HEK293 (cell line): ENCODE results near the gene PITPNM1.

Experiments used
- CTCF ChIP-seq: fragments of 450-650 bp; formaldehyde crosslinking; IDR thresholded peaks from 2 replicates; pipeline ENCODE4 v1.5.1; 2016; ENCODE audit warnings: missing biosample characterization, missing genetic modification characterization
- EGR2 ChIP-seq: fragments of 450-650 bp; formaldehyde crosslinking; IDR thresholded peaks from 2 replicates; pipeline ENCODE4 v1.5.1; 2016; ENCODE audit warnings: low read depth, missing biosample characterization, missing genetic modification characterization
- KLF1 ChIP-seq: fragments of 450-650 bp; formaldehyde crosslinking; IDR thresholded peaks from 2 replicates; pipeline ENCODE4 v1.5.1; 2016; ENCODE audit warnings: missing biosample characterization, missing genetic modification characterization
- MYNN ChIP-seq: fragments of 450-650 bp; formaldehyde crosslinking; IDR thresholded peaks from 2 replicates; pipeline ENCODE4 v1.5.1; 2016; ENCODE audit warnings: missing biosample characterization, missing genetic modification characterization, borderline replicate concordance
- PRDM1 ChIP-seq: fragments of 450-650 bp; formaldehyde crosslinking; IDR thresholded peaks from 2 replicates; pipeline ENCODE4; 2016; ENCODE audit warnings: missing biosample characterization, missing genetic modification characterization
- SP2 ChIP-seq: fragments of 450-650 bp; formaldehyde crosslinking; IDR thresholded peaks from 2 replicates; pipeline ENCODE4 v1.5.1; 2016; ENCODE audit warnings: missing biosample characterization, missing genetic modification characterization
- TSHZ1 ChIP-seq: fragments of 450-650 bp; formaldehyde crosslinking; IDR thresholded peaks from 2 replicates; pipeline ENCODE4 v1.5.1; 2016; ENCODE audit warnings: missing biosample characterization, missing genetic modification characterization, borderline replicate concordance
- WT1 ChIP-seq: fragments of 450-650 bp; formaldehyde crosslinking; IDR thresholded peaks from 2 replicates; pipeline ENCODE4 v1.5.1; 2016; ENCODE audit warnings: missing biosample characterization, missing genetic modification characterization
- ZFHX2 ChIP-seq: fragments of 450-650 bp; formaldehyde crosslinking; conservative IDR thresholded peaks from 2 replicates; pipeline ENCODE4 v1.5.1; 2016; ENCODE audit warnings: missing biosample characterization, missing genetic modification characterization
- ZNF10 ChIP-seq: fragments of 450-650 bp; formaldehyde crosslinking; IDR thresholded peaks from 2 replicates; pipeline ENCODE4 v1.5.1; 2017; ENCODE audit warnings: missing biosample characterization, missing genetic modification characterization
- ZNF121 ChIP-seq: fragments of 450-650 bp; formaldehyde crosslinking; IDR thresholded peaks from 2 replicates; pipeline ENCODE4 v1.5.1; 2016; ENCODE audit warnings: missing biosample characterization, missing genetic modification characterization
- ZNF202 ChIP-seq: fragments of 450-650 bp; formaldehyde crosslinking; IDR thresholded peaks from 2 replicates; pipeline ENCODE4 v1.5.1; 2016; ENCODE audit warnings: missing biosample characterization, missing genetic modification characterization, borderline replicate concordance
- ZNF280C ChIP-seq: fragments of 450-650 bp; formaldehyde crosslinking; IDR thresholded peaks from 2 replicates; pipeline ENCODE4 v1.5.1; 2016; ENCODE audit warnings: missing biosample characterization, missing genetic modification characterization
- ZNF280D ChIP-seq: fragments of 450-650 bp; formaldehyde crosslinking; IDR thresholded peaks from 2 replicates; pipeline ENCODE4 v1.5.1; 2016; ENCODE audit warnings: missing biosample characterization, missing genetic modification characterization
- ZNF311 ChIP-seq: fragments of 450-650 bp; formaldehyde crosslinking; IDR thresholded peaks from 2 replicates; pipeline ENCODE4 v1.5.1; 2017; ENCODE audit warnings: missing biosample characterization, missing genetic modification characterization, borderline replicate concordance
- ZNF324 ChIP-seq: fragments of 450-650 bp; formaldehyde crosslinking; IDR thresholded peaks from 2 replicates; pipeline ENCODE4 v1.5.1; 2016; ENCODE audit warnings: missing biosample characterization, missing genetic modification characterization
- ZNF48 ChIP-seq: fragments of 450-650 bp; formaldehyde crosslinking; IDR thresholded peaks from 2 replicates; pipeline ENCODE4 v1.5.1; 2016; ENCODE audit warnings: missing biosample characterization, missing genetic modification characterization
- ZNF529 ChIP-seq: fragments of 450-650 bp; formaldehyde crosslinking; IDR thresholded peaks from 2 replicates; pipeline ENCODE4 v1.5.1; 2017; ENCODE audit warnings: missing genetic modification characterization, missing biosample characterization; ENCODE audit not compliant: insufficient replicate concordance
- ZNF558 ChIP-seq: fragments of 450-650 bp; formaldehyde crosslinking; IDR thresholded peaks from 2 replicates; pipeline ENCODE4 v1.5.1; 2016; ENCODE audit warnings: missing biosample characterization, missing genetic modification characterization
- ZNF626 ChIP-seq: fragments of 450-650 bp; sonication (Bioruptor Pico); formaldehyde crosslinking; IDR thresholded peaks from 2 replicates; pipeline ENCODE4 v1.5.1; 2018; ENCODE audit warnings: missing biosample characterization, missing genetic modification characterization, inconsistent platforms
- ZNF629 ChIP-seq: fragments of 450-650 bp; formaldehyde crosslinking; IDR thresholded peaks from 2 replicates; pipeline ENCODE4 v1.5.1; 2017; ENCODE audit warnings: missing biosample characterization, missing genetic modification characterization
- ZNF785 ChIP-seq: fragments of 450-650 bp; formaldehyde crosslinking; IDR thresholded peaks from 2 replicates; pipeline ENCODE4 v1.5.1; 2016; ENCODE audit warnings: missing biosample characterization, missing genetic modification characterization
- TF ChIP-seq, protein P1 (sequence below): fragments of 450-650 bp; formaldehyde crosslinking; IDR thresholded peaks from 2 replicates; pipeline ENCODE4 v1.5.1; 2016; ENCODE audit warnings: missing biosample characterization, missing genetic modification characterization
- TF ChIP-seq, protein P2 (sequence below): fragments of 450-650 bp; formaldehyde crosslinking; IDR thresholded peaks from 2 replicates; pipeline ENCODE4 v1.5.1; 2017; ENCODE audit warnings: missing biosample characterization, missing genetic modification characterization
- TF ChIP-seq, protein P3 (sequence below): fragments of 450-650 bp; formaldehyde crosslinking; IDR thresholded peaks from 2 replicates; pipeline ENCODE4 v1.5.1; 2016; ENCODE audit warnings: missing biosample characterization, missing genetic modification characterization

PITPNM1 gene

GRCh38 chr11:67500484-67500821 lies 4.7 kb downstream of the PITPNM1 start (continued):
- TF ChIP-seq SP2 (tag by site-specific recombination) (0 out of 2 replicates have a peak, but pooled peaks have one; percentile 10), ZFHX2 (tag by site-specific recombination) (peak; percentile 62), MYNN (tag by site-specific recombination) (no peak), ZNF121 (no peak), PRDM1 (tag by site-specific recombination) (no peak), ZNF324 (tag by site-specific recombination) (no peak), ZNF280C (tag by site-specific recombination) (no peak), ZNF626 (no peak), ZNF311 (tag by site-specific recombination) (no peak), ZNF10 (no peak), TSHZ1 (tag by site-specific recombination) (no peak), ZNF529 (tag by site-specific recombination) (no peak), ZNF629 (tag by site-specific recombination) (no peak), KLF1 (tag by site-specific recombination) (peak; percentile 77), CTCF (no peak), ZNF280D (tag by site-specific recombination) (no peak), EGR2 (tag by site-specific recombination) (peak; percentile 38; the same call in 1 of the 2 replicates), ZNF48 (tag by site-specific recombination) (no peak), WT1 (tag by site-specific recombination) (no peak), ZNF202 (tag by site-specific recombination) (no peak), ZNF558 (tag by site-specific recombination) (no peak), ZNF785 (no peak)
- TF ChIP-seq, protein P1, sequence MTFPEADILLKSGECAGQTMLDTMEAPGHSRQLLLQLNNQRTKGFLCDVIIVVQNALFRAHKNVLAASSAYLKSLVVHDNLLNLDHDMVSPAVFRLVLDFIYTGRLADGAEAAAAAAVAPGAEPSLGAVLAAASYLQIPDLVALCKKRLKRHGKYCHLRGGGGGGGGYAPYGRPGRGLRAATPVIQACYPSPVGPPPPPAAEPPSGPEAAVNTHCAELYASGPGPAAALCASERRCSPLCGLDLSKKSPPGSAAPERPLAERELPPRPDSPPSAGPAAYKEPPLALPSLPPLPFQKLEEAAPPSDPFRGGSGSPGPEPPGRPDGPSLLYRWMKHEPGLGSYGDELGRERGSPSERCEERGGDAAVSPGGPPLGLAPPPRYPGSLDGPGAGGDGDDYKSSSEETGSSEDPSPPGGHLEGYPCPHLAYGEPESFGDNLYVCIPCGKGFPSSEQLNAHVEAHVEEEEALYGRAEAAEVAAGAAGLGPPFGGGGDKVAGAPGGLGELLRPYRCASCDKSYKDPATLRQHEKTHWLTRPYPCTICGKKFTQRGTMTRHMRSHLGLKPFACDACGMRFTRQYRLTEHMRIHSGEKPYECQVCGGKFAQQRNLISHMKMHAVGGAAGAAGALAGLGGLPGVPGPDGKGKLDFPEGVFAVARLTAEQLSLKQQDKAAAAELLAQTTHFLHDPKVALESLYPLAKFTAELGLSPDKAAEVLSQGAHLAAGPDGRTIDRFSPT (tag by site-specific recombination) = no peak
- TF ChIP-seq, protein P2, sequence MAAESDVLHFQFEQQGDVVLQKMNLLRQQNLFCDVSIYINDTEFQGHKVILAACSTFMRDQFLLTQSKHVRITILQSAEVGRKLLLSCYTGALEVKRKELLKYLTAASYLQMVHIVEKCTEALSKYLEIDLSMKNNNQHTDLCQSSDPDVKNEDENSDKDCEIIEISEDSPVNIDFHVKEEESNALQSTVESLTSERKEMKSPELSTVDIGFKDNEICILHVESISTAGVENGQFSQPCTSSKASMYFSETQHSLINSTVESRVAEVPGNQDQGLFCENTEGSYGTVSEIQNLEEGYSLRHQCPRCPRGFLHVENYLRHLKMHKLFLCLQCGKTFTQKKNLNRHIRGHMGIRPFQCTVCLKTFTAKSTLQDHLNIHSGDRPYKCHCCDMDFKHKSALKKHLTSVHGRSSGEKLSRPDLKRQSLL = no peak
- TF ChIP-seq, protein P3, sequence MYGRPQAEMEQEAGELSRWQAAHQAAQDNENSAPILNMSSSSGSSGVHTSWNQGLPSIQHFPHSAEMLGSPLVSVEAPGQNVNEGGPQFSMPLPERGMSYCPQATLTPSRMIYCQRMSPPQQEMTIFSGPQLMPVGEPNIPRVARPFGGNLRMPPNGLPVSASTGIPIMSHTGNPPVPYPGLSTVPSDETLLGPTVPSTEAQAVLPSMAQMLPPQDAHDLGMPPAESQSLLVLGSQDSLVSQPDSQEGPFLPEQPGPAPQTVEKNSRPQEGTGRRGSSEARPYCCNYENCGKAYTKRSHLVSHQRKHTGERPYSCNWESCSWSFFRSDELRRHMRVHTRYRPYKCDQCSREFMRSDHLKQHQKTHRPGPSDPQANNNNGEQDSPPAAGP (tag by site-specific recombination) = 0 out of 2 replicates have a peak, but pooled peaks have one; percentile 29
